ENCODE results near the gene TMEM95. TPM values are rescaled to one million over a fixed set of nuclear protein-coding genes. Genes with fewer than 3 reads are reported as not detected.

Gene TMEM95
- total RNA-seq, 1 experiment from 2014 or later, result not detected

- CTCF ChIA-PET, result no interaction called here
- Histone ChIP-seq H3K27me3 (ENCODE audit: insufficient read depth, low read length) (no peaks in the 10 kb centered on the region), H3K9ac (ENCODE audit: low read length) (no peak overlapping the region), H3K4me2 (ENCODE audit: low read length) (no peak overlapping the region), H3K36me3 (ENCODE audit: control insufficient read depth in 1 of 2, insufficient read depth in 2 of 2, low read length in 2 of 2) (peaks cover 3 to 5% of the 10 kb centered on the region in 2 experiments; a peak in 2 of 4 replicates), H3K9me2 (ENCODE audit: insufficient read depth) (no peaks in the 10 kb centered on the region), H3K9me3 (ENCODE audit: control insufficient read depth in 1 of 2, insufficient read depth in 1 of 2, low read depth in 1 of 2, low read length in 2 of 2) (no peaks in the 10 kb centered on the region), H4K20me1 (ENCODE audit: insufficient read depth) (no peaks in the 10 kb centered on the region), H2AFZ (ENCODE audit: low read depth, low read length, poor library complexity, severe bottlenecking) (no peak overlapping the region), H3K79me2 (ENCODE audit: insufficient read depth, low read length) (0 out of 2 replicates have a peak, but pooled peaks cover 7% of the 10 kb centered on the region), H3K27ac (ENCODE audit: low read depth, low read length) (no peak overlapping the region), H3K4me1 (ENCODE audit: control insufficient read depth in 1 of 2, insufficient read depth in 2 of 2, low read length in 2 of 2) (peaks cover 20 to 39% of the 10 kb centered on the region in 2 experiments), H3K4me3 (replicated peaks in 1 of 2; ENCODE audit: low read depth in 1 of 2, low read length in 2 of 2) (no peak overlapping the region)
- intact Hi-C loops (cut with micrococcal nuclease), result no loop called here
- TSS peak; percentile 66 for BruUV-seq (replicated peaks)
- RAD21 ChIA-PET (ENCODE audit: low non-redundant PET in 1 of 2, low total read pairs in 2 of 2, uncharacterized antibody in 2 of 2, unreplicated experiment in 2 of 2), result no interaction called here
- DNase-seq (ENCODE audit: low read depth, low spot score) (no peak), ATAC-seq (no peak)
- TF ChIP-seq CBX3 (IDR thresholded peaks at IDR 0.05; ENCODE audit: low read depth), result no peak
- TF ChIP-seq CTCF (IDR thresholded peaks at IDR 0.05 in 2 of 3, conservative IDR thresholded peaks at IDR 0.05 in 1 of 3; ENCODE audit: borderline replicate concordance in 1 of 3, insufficient read depth in 1 of 3, low read depth in 2 of 3, low read length in 2 of 3), result 0 out of 6 replicates have a peak, but pooled peaks of 1 of the 3 experiments have one; percentile 11
- POLR2A ChIA-PET, result interaction anchor here (1.6 kb wide), 1 partner anchor 39 kb away, joined by 3 read pairs; the partner anchor contains the start of gene TMEM102
These were observed 41.2 kb downstream of the TMEM95 start for GRCh38 chr17:7396147-7396546.

GRCh38 chr17:7398612-7399011 lies 43.7 kb downstream of the TMEM95 start:
- no TSS peak for BruUV-seq (replicated peaks)
- intact Hi-C loops (cut with micrococcal nuclease), result no loop called here

More at GRCh38 chr17:7398612-7399011, 43.7 kb downstream of the TMEM95 start:
- DNase-seq (ENCODE audit: low read depth, low spot score) (no peak), ATAC-seq (no peak)
- Histone ChIP-seq H3K27ac (ENCODE audit: low read depth, low read length) (no peak overlapping the region), H3K9me3 (ENCODE audit: control insufficient read depth in 1 of 2, insufficient read depth in 1 of 2, low read depth in 1 of 2, low read length in 2 of 2) (no peaks in the 10 kb centered on the region), H3K27me3 (ENCODE audit: insufficient read depth, low read length) (no peaks in the 10 kb centered on the region), H3K79me2 (ENCODE audit: insufficient read depth, low read length) (peaks cover 7% of the 10 kb centered on the region), H3K36me3 (ENCODE audit: control insufficient read depth in 1 of 2, insufficient read depth in 2 of 2, low read length in 2 of 2) (no peaks in the 10 kb centered on the region), H3K4me3 (replicated peaks in 1 of 2; ENCODE audit: low read depth in 1 of 2, low read length in 2 of 2) (no peak overlapping the region), H3K4me1 (ENCODE audit: control insufficient read depth in 1 of 2, insufficient read depth in 2 of 2, low read length in 2 of 2) (peaks cover 29 to 50% of the 10 kb centered on the region in 2 experiments), H3K4me2 (ENCODE audit: low read length) (no peak overlapping the region), H3K9me2 (ENCODE audit: insufficient read depth) (no peaks in the 10 kb centered on the region), H2AFZ (ENCODE audit: low read depth, low read length, poor library complexity, severe bottlenecking) (no peak overlapping the region), H3K9ac (ENCODE audit: low read length) (no peak overlapping the region), H4K20me1 (ENCODE audit: insufficient read depth) (no peaks in the 10 kb centered on the region)
- RAD21 ChIA-PET (ENCODE audit: low non-redundant PET in 1 of 2, low total read pairs in 2 of 2, uncharacterized antibody in 2 of 2, unreplicated experiment in 2 of 2), result no interaction called here
- no peak for TF ChIP-seq REST (IDR thresholded peaks at IDR 0.05; ENCODE audit: low read depth)
- no peak for TF ChIP-seq SRF (IDR thresholded peaks at IDR 0.05; ENCODE audit: low read depth)
- no peak for TF ChIP-seq CBX3 (IDR thresholded peaks at IDR 0.05; ENCODE audit: low read depth)
- no peak for TF ChIP-seq RAD21 (IDR thresholded peaks at IDR 0.05; ENCODE audit: low read depth)
- no peak for TF ChIP-seq YY1 (IDR thresholded peaks at IDR 0.05; ENCODE audit: extremely low read depth, insufficient replicate concordance, low read depth, low read length)
- TF ChIP-seq JUND (IDR thresholded peaks at IDR 0.05), result no peak
- no peak for TF ChIP-seq ZFX (IDR thresholded peaks at IDR 0.05)
- TF ChIP-seq POLR2AphosphoS5 (IDR thresholded peaks at IDR 0.05; ENCODE audit: low read depth, low read length), result no peak
- no peak for TF ChIP-seq TCF7L2 (IDR thresholded peaks at IDR 0.05; ENCODE audit: borderline replicate concordance, extremely low read depth, insufficient read depth, insufficient read length)
- POLR2A ChIA-PET, result interaction anchor here (1.3 kb wide), 1 partner anchor 18 kb away, joined by 3 read pairs; no protein-coding TSS in a partner anchor
- CTCF ChIA-PET, result no interaction called here
